Endothelial cell of umbilical vein (primary cell): ENCODE results near the gene CD74. TPM values are rescaled to one million over a fixed set of nuclear protein-coding genes. Genes with fewer than 3 reads are reported as not detected.

ENCODE experiments used
- BruUV-seq: library from RNA; stranded (reverse); fragments of 400-500 nt; replicated peaks from 2 replicates; lab custom pipeline; 2021; lab: Mats Ljungman, UMichigan
- CTCF ChIA-PET: fragments of 300-600, 350-600 bp; sonication (Branson Sonifier 250); formaldehyde crosslinking; loops from one replicate; lab custom pipeline; 2021; ENCODE audit warnings: antibody characterized with exemption, inconsistent platforms; lab: Charles Lee
- POLR2A ChIA-PET: fragments of 300-600, 350-600 bp; sonication (Branson Sonifier 250); formaldehyde crosslinking; loops from one replicate; lab custom pipeline; 2021; ENCODE audit warnings: antibody characterized with exemption, inconsistent platforms; lab: Charles Lee
- DNase-seq: peaks from one replicate; pipeline ENCODE4 v3.0.0-alpha.2; 2011; ENCODE audit warnings: low read depth, low spot score
- FAIRE-seq: peaks from 2 replicates; lab custom pipeline; 2011; peaks lifted over from hg19 to GRCh38; lab: Jason Lieb, UNC
- H2AFZ ChIP-seq: 2 replicates; pipeline ENCODE4 v1.6.0; 2012; ENCODE audit warnings: low read depth, low read length, control low read depth, inconsistent platforms
- H3K27ac ChIP-seq: 2 replicates; pipeline ENCODE4 v1.5.1; 2011; ENCODE audit warnings: low read depth, mild to moderate bottlenecking, control low read depth, low read length, moderate library complexity; ENCODE audit not compliant: insufficient read depth
- H3K27me3 ChIP-seq, 2 experiments: 2 replicates each; pipeline versions ENCODE4 v1.6.0 to v1.6.1; 2011; ENCODE audit warnings: low read length in 2 of 2, mixed read lengths in 1 of 2; ENCODE audit not compliant: control insufficient read depth in 2 of 2, insufficient read depth in 2 of 2
- H3K36me3 ChIP-seq, 2 experiments: 2 replicates in 1 of 2; 3 replicates in 1 of 2; pipeline ENCODE4 v1.5.1; 2011; ENCODE audit warnings: low read length in 2 of 2, mild to moderate bottlenecking in 1 of 2, moderate library complexity in 1 of 2; ENCODE audit not compliant: control insufficient read depth in 2 of 2, insufficient read depth in 2 of 2; ENCODE audit errors: extremely low read depth in 1 of 2
- H3K4me1 ChIP-seq: 3 replicates; pipeline ENCODE4 v1.5.1; 2011; ENCODE audit warnings: mild to moderate bottlenecking, low read length; ENCODE audit not compliant: control insufficient read depth, insufficient read depth; ENCODE audit errors: extremely low read depth
- H3K4me2 ChIP-seq: 2 replicates; pipeline ENCODE4 v1.6.1; 2011; ENCODE audit warnings: low read length, control low read depth, mixed read lengths; ENCODE audit not compliant: insufficient read depth
- H3K4me3 ChIP-seq, 3 experiments: fragments of 200-600 bp in 1 of 3; sonication (generic), shearing (Covaris generic) in 1 of 3; replicated peaks in 1 of 3; 2 replicates each; pipeline ENCODE4 v1.5.1; 2011 to 2016; ENCODE audit warnings: control low read depth in 3 of 3, low read length in 3 of 3, mild to moderate bottlenecking in 2 of 3, inconsistent platforms in 1 of 3, low read depth in 1 of 3, moderate library complexity in 1 of 3; ENCODE audit not compliant: insufficient read depth in 1 of 3
- H3K79me2 ChIP-seq: 2 replicates; pipeline ENCODE4 v1.6.0; 2012; ENCODE audit warnings: low read length, inconsistent platforms; ENCODE audit not compliant: control insufficient read depth, insufficient read depth
- H3K9ac ChIP-seq: replicated peaks from 2 replicates; pipeline ENCODE3; 2011; ENCODE audit warnings: low read length, control low read depth; ENCODE audit not compliant: insufficient read depth; ENCODE audit errors: extremely low read depth
- H3K9me1 ChIP-seq: replicated peaks from 3 replicates; pipeline ENCODE4 v1.6.0; 2011; ENCODE audit warnings: mild to moderate bottlenecking, low read length; ENCODE audit not compliant: control insufficient read depth, insufficient read depth; ENCODE audit errors: extremely low read depth
- H3K9me3 ChIP-seq: replicated peaks from 2 replicates; pipeline ENCODE4 v1.5.1; 2012; ENCODE audit warnings: low read length, inconsistent platforms; ENCODE audit not compliant: control insufficient read depth, insufficient read depth
- H4K20me1 ChIP-seq: replicated peaks from 2 replicates; pipeline ENCODE3; 2011; ENCODE audit warnings: mild to moderate bottlenecking, low read length; ENCODE audit not compliant: control insufficient read depth, insufficient read depth; ENCODE audit errors: extremely low read depth
- EZH2 ChIP-seq: IDR thresholded peaks from 2 replicates; pipeline ENCODE4 v1.6.1; 2012; ENCODE audit warnings: borderline replicate concordance, low read depth, mild to moderate bottlenecking, moderate library complexity, low read length, inconsistent platforms; ENCODE audit not compliant: severe bottlenecking
- FOS ChIP-seq: IDR thresholded peaks from 2 replicates; pipeline ENCODE4 v1.6.1; 2011; ENCODE audit warnings: mild to moderate bottlenecking, low read length, moderate library complexity, borderline replicate concordance; ENCODE audit not compliant: insufficient read depth
- GATA2 ChIP-seq: IDR thresholded peaks from 2 replicates; pipeline ENCODE4 v1.7.0; 2011; ENCODE audit warnings: low read depth, mild to moderate bottlenecking, moderate library complexity, mixed read lengths, low read length; ENCODE audit not compliant: insufficient read length, insufficient read depth
- JUN ChIP-seq: IDR thresholded peaks from 2 replicates; pipeline ENCODE4 v1.6.1; 2011; ENCODE audit warnings: borderline replicate concordance, low read depth; ENCODE audit not compliant: insufficient read length, insufficient read depth
- MYC ChIP-seq: IDR thresholded peaks from one replicate; pipeline ENCODE4 v1.6.1; 2011; ENCODE audit warnings: mild to moderate bottlenecking, low read depth, low read length
- POLR2A ChIP-seq: IDR thresholded peaks from 2 replicates; pipeline ENCODE4 v1.6.1; 2012; ENCODE audit warnings: low read depth, mild to moderate bottlenecking, control low read depth, low read length
- POLR2AphosphoS5 ChIP-seq: IDR thresholded peaks from 2 replicates; pipeline ENCODE4 v1.6.1; 2012; ENCODE audit warnings: low read depth, mild to moderate bottlenecking, control low read depth, low read length, moderate library complexity; ENCODE audit not compliant: insufficient read depth
- dilution Hi-C: fragments of 300-500 bp; cut with MboI; formaldehyde crosslinking; loops from one replicate; pipeline ENCODE4 v1.15.0; 2019; ENCODE audit warnings: low sequenced_read_pairs; ENCODE audit not compliant: extremely low pct_ligation_motif_present
- intact Hi-C: fragments of 100-400 bp; cut with micrococcal nuclease; formaldehyde crosslinking; loops from one replicate; pipeline ENCODE4 v1.10.0; 2022
- polyA plus RNA-seq, 4 experiments: library from polyadenylated mRNA; depleted of rRNA in 3 of 4; stranded (reverse) in 3 of 4; unstranded in 1 of 4; fragments of >200 nt; gene quantifications; 2 replicates each; pipeline versions ENCODE4 v1.2.1 to v1.2.3, GENCODE V29; 2011 to 2012; ENCODE audit warnings: missing spikeins in 1 of 4
- total RNA-seq: library from RNA; stranded (reverse); gene quantifications from 2 replicates; pipeline ENCODE4 v1.2.3, GENCODE V29; 2021
- TF ChIP-seq, protein P1 (sequence below): IDR thresholded peaks from 2 replicates; pipeline ENCODE4 v1.6.1; 2011; ENCODE audit not compliant: insufficient read depth, insufficient read length
- TF ChIP-seq, protein P2 (sequence below), 2 donors: IDR thresholded peaks; 1 replicate in 1 of 2; 2 replicates in 1 of 2; pipeline ENCODE4 v1.5.1; 2011; ENCODE audit warnings: low read length in 2 of 2, mild to moderate bottlenecking in 2 of 2, moderate library complexity in 2 of 2, control low read depth in 1 of 2, inconsistent platforms in 1 of 2, low read depth in 1 of 2; ENCODE audit not compliant: insufficient read depth in 1 of 2; ENCODE audit errors: extremely low read depth in 1 of 2

Gene CD74
- total and polyA plus RNA-seq, 2 donors (not counting 3 experiments of a cell fraction or from before 2014, with no cell fraction given), result 0.62 to 1.3 TPM

DNA sequence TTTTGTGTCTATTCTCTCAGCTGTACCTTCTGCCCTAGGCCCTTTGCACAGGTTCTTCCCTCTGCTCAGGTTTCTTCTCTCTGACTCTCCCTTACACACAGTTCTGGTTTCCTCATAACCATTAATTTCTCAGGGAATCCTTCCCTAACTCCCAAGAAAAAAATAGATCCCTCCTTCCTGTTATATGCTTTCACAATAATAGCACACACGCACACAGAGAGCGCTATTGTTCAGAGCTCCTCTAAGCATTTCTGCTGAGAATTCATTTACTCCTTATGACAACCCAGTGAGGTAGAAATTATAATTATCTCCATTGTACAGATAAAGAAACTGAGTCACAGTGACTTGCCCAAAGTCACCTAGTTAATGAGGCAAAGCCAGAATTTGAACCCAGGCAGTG is 56.9 kb downstream of the CD74 start:
- ChIA-PET CTCF (no interaction called here), POLR2A (no interaction called here)
- Histone ChIP-seq H3K4me3 (no peak overlapping the region), H3K27ac (no peak overlapping the region), H3K9me1 (no peaks in the 10 kb centered on the region), H2AFZ (no peak overlapping the region), H4K20me1 (no peaks in the 10 kb centered on the region), H3K9ac (no peak overlapping the region), H3K4me2 (no peak overlapping the region), H3K27me3 (no peaks in the 10 kb centered on the region), H3K79me2 (peaks cover 29% of the 10 kb centered on the region), H3K4me1 (peaks cover 3% of the 10 kb centered on the region), H3K36me3 (no peaks in the 10 kb centered on the region), H3K9me3 (no peaks in the 10 kb centered on the region)
- FAIRE-seq (no peak), DNase-seq (no peak)
- TF ChIP-seq JUN, result no peak
- TF ChIP-seq POLR2AphosphoS5, result no peak
- no peak for TF ChIP-seq GATA2
- TF ChIP-seq, protein P1, sequence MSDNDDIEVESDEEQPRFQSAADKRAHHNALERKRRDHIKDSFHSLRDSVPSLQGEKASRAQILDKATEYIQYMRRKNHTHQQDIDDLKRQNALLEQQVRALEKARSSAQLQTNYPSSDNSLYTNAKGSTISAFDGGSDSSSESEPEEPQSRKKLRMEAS, result no peak
- no peak for TF ChIP-seq EZH2
- no peak for TF ChIP-seq POLR2A
- no peak for TF ChIP-seq FOS
- TF ChIP-seq, protein P2, sequence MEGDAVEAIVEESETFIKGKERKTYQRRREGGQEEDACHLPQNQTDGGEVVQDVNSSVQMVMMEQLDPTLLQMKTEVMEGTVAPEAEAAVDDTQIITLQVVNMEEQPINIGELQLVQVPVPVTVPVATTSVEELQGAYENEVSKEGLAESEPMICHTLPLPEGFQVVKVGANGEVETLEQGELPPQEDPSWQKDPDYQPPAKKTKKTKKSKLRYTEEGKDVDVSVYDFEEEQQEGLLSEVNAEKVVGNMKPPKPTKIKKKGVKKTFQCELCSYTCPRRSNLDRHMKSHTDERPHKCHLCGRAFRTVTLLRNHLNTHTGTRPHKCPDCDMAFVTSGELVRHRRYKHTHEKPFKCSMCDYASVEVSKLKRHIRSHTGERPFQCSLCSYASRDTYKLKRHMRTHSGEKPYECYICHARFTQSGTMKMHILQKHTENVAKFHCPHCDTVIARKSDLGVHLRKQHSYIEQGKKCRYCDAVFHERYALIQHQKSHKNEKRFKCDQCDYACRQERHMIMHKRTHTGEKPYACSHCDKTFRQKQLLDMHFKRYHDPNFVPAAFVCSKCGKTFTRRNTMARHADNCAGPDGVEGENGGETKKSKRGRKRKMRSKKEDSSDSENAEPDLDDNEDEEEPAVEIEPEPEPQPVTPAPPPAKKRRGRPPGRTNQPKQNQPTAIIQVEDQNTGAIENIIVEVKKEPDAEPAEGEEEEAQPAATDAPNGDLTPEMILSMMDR (IDR thresholded peaks at IDR 0.05; ENCODE audit: extremely low read depth in 1 of 2, insufficient read depth in 1 of 2, low read depth in 1 of 2, low read length in 2 of 2), result no peak
- TF ChIP-seq MYC, result no peak
- no TSS peak for BruUV-seq
- intact Hi-C loops, result loop anchor here (2.0 kb wide), 1 partner anchor 81 kb away; no protein-coding TSS in a partner anchor
- dilution Hi-C loops, result no loop called here
